IMR-90 (cell line): Measurements from ENCODE around the gene TMEM121B. TPM values are rescaled to one million over a fixed set of nuclear protein-coding genes. Genes with fewer than 3 reads are reported as not detected.

Experiments
- ATAC-seq: fragments of 200-7000 bp; cut with Tn5 transposase; 2 replicates; pipeline ENCODE4 v1.9.1; 2020; ENCODE audit warnings: low read depth, mild to moderate bottlenecking, moderate library complexity
- BruUV-seq: library from RNA; stranded (reverse); fragments of 400-500 nt; replicated peaks from 2 replicates; lab custom pipeline; 2021; lab: Mats Ljungman, UMichigan
- CTCF ChIA-PET: fragments of 300-600 bp; formaldehyde crosslinking; extraction: SDS; loops from one replicate; lab custom pipeline; 2021; ENCODE audit warnings: antibody characterized with exemption; lab: Yijun Ruan, JAX
- POLR2A ChIA-PET: fragments of 300-600 bp; sonication (Branson Sonifier 250); formaldehyde crosslinking; loops from one replicate; lab custom pipeline; 2022; ENCODE audit warnings: antibody characterized with exemption; ENCODE audit not compliant: unreplicated experiment; lab: Charles Lee
- DNase-seq: peaks from one replicate; pipeline ENCODE4 v3.0.0; 2013
- H2AFZ ChIP-seq: replicated peaks from 2 replicates; pipeline ENCODE3; 2013; ENCODE audit warnings: low read length, mild to moderate bottlenecking; ENCODE audit not compliant: poor library complexity
- H2AK5ac ChIP-seq: 2 replicates; pipeline ENCODE4 v1.6.1; 2013; ENCODE audit warnings: low read depth, low read length, inconsistent platforms
- H2AK9ac ChIP-seq: replicated peaks from 2 replicates; pipeline ENCODE3; 2013; ENCODE audit warnings: mild to moderate bottlenecking, low read depth, low read length, moderate library complexity; ENCODE audit not compliant: poor library complexity
- H2BK120ac ChIP-seq: 2 replicates; pipeline ENCODE4 v1.6.1; 2013; ENCODE audit warnings: low read depth, low read length, inconsistent platforms
- H2BK15ac ChIP-seq: 3 replicates; pipeline ENCODE4 v1.6.1; 2013; ENCODE audit warnings: low read depth, low read length, inconsistent platforms
- H2BK20ac ChIP-seq: 2 replicates; pipeline ENCODE4 v1.6.1; 2013; ENCODE audit warnings: low read depth, mild to moderate bottlenecking, inconsistent platforms, low read length, moderate library complexity
- H2BK5ac ChIP-seq: 2 replicates; pipeline ENCODE4 v1.6.1; 2013; ENCODE audit warnings: mild to moderate bottlenecking, low read depth, low read length, inconsistent platforms; ENCODE audit not compliant: poor library complexity, severe bottlenecking
- H3K14ac ChIP-seq: replicated peaks from 2 replicates; pipeline ENCODE4 v1.6.1; 2013; ENCODE audit warnings: low read depth, low read length, inconsistent platforms
- H3K18ac ChIP-seq: 2 replicates; pipeline ENCODE4 v1.6.1; 2013; ENCODE audit warnings: low read depth, low read length, control low read depth
- H3K23ac ChIP-seq: 2 replicates; pipeline ENCODE4 v1.6.1; 2013; ENCODE audit warnings: low read depth, low read length, inconsistent platforms
- H3K27ac ChIP-seq: 2 replicates; pipeline ENCODE4 v1.5.1; 2013; ENCODE audit warnings: mild to moderate bottlenecking, control low read depth, low read length; ENCODE audit not compliant: insufficient read depth
- H3K27me3 ChIP-seq: 2 replicates; pipeline ENCODE4 v1.6.1; 2013; ENCODE audit warnings: low read length; ENCODE audit not compliant: control insufficient read depth, insufficient read depth
- H3K36me3 ChIP-seq: 2 replicates; pipeline ENCODE4 v1.6.1; 2013; ENCODE audit warnings: low read length, mixed read lengths; ENCODE audit not compliant: control insufficient read depth, insufficient read depth
- H3K4ac ChIP-seq: 2 replicates; pipeline ENCODE4 v1.6.1; 2013; ENCODE audit warnings: low read depth, low read length, inconsistent platforms
- H3K4me1 ChIP-seq: 2 replicates; pipeline ENCODE4 v1.6.1; 2013; ENCODE audit warnings: low read length, mixed read lengths; ENCODE audit not compliant: control insufficient read depth, insufficient read depth
- H3K4me2 ChIP-seq: 2 replicates; pipeline ENCODE4 v1.6.1; 2013; ENCODE audit warnings: low read depth, mild to moderate bottlenecking, control low read depth, low read length, moderate library complexity
- H3K4me3 ChIP-seq: 2 replicates; pipeline ENCODE4 v1.5.1; 2013; ENCODE audit warnings: low read depth, mild to moderate bottlenecking, control low read depth, low read length, moderate library complexity; ENCODE audit not compliant: insufficient read depth
- H3K56ac ChIP-seq: 2 replicates; pipeline ENCODE4 v1.6.1; 2013; ENCODE audit warnings: low read length, inconsistent platforms; ENCODE audit not compliant: insufficient read depth; ENCODE audit errors: extremely low read depth
- H3K79me1 ChIP-seq, 2 experiments: 2 replicates each; pipeline ENCODE4 v1.6.1; 2013; ENCODE audit warnings: low read length in 2 of 2, inconsistent platforms in 1 of 2, low read depth in 1 of 2
- H3K9ac ChIP-seq: 2 replicates; pipeline ENCODE4 v1.6.1; 2013; ENCODE audit warnings: low read depth, low read length, control low read depth
- H3K9me1 ChIP-seq: 2 replicates; pipeline ENCODE4 v1.6.1; 2013; ENCODE audit warnings: low read length, inconsistent platforms; ENCODE audit not compliant: insufficient read depth
- H3K9me3 ChIP-seq: 2 replicates; pipeline ENCODE4 v1.6.1; 2013; ENCODE audit warnings: low read length; ENCODE audit not compliant: control insufficient read depth, insufficient read depth
- H4K20me1 ChIP-seq: 2 replicates; pipeline ENCODE4 v1.6.1; 2013; ENCODE audit warnings: low read length, inconsistent platforms; ENCODE audit not compliant: insufficient read depth
- H4K5ac ChIP-seq: 2 replicates; pipeline ENCODE4 v1.6.1; 2013; ENCODE audit warnings: mild to moderate bottlenecking, low read depth, low read length, control low read depth
- H4K8ac ChIP-seq, 2 experiments: 2 replicates each; pipeline ENCODE4 v1.6.1; 2013; ENCODE audit warnings: low read depth in 2 of 2, low read length in 2 of 2, control low read depth in 1 of 2, inconsistent platforms in 1 of 2
- H4K91ac ChIP-seq: 2 replicates; pipeline ENCODE4 v1.6.1; 2013; ENCODE audit warnings: low read depth, low read length, inconsistent platforms; ENCODE audit not compliant: insufficient read depth
- BHLHE40 ChIP-seq: fragments of 150-350 bp; IDR thresholded peaks from 2 replicates; pipeline ENCODE4 v1.6.1; 2016; ENCODE audit warnings: mild to moderate bottlenecking, low read depth, low read length
- CEBPB ChIP-seq: IDR thresholded peaks from 2 replicates; pipeline ENCODE4 v1.6.1; 2012; ENCODE audit warnings: low read depth, low read length, improper control_type of control experiment
- CHD1 ChIP-seq: IDR thresholded peaks from 2 replicates; pipeline ENCODE4 v1.6.1; 2012; ENCODE audit warnings: low read depth, low read length, improper control_type of control experiment
- FOS ChIP-seq: fragments of 150-350 bp; IDR thresholded peaks from 2 replicates; pipeline ENCODE4 v1.6.1; 2016; ENCODE audit warnings: low read depth, low read length
- MAFK ChIP-seq: IDR thresholded peaks from 2 replicates; pipeline ENCODE4 v1.6.1; 2012; ENCODE audit warnings: low read depth, low read length, improper control_type of control experiment
- MAZ ChIP-seq: IDR thresholded peaks from 2 replicates; pipeline ENCODE4 v1.6.1; 2012; ENCODE audit warnings: low read depth, mild to moderate bottlenecking, low read length, improper control_type of control experiment, moderate library complexity, borderline replicate concordance
- MXI1 ChIP-seq: IDR thresholded peaks from 2 replicates; pipeline ENCODE4 v1.6.1; 2012; ENCODE audit warnings: low read depth, mild to moderate bottlenecking, low read length, moderate library complexity, borderline replicate concordance
- NFE2L2 ChIP-seq: fragments of 150-350 bp; IDR thresholded peaks from 2 replicates; pipeline ENCODE4 v1.6.1; 2016; ENCODE audit warnings: low read depth, mild to moderate bottlenecking, low read length
- POLR2A ChIP-seq: IDR thresholded peaks from 2 replicates; pipeline ENCODE4 v1.6.1; 2012; ENCODE audit warnings: mild to moderate bottlenecking, low read depth, low read length
- RAD21 ChIP-seq: IDR thresholded peaks from 2 replicates; pipeline ENCODE4 v1.6.1; 2012; ENCODE audit warnings: low read length, improper control_type of control experiment
- RCOR1 ChIP-seq: IDR thresholded peaks from 2 replicates; pipeline ENCODE4 v1.6.1; 2012; ENCODE audit warnings: mild to moderate bottlenecking, low read length, improper control_type of control experiment; ENCODE audit not compliant: insufficient replicate concordance
- RFX5 ChIP-seq: IDR thresholded peaks from 2 replicates; pipeline ENCODE4 v1.8.0; 2012; ENCODE audit warnings: low read depth, mild to moderate bottlenecking, low read length, moderate library complexity
- SMC3 ChIP-seq: fragments of 150-350 bp; IDR thresholded peaks from 2 replicates; pipeline ENCODE4 v1.6.1; 2016; ENCODE audit warnings: low read depth, mild to moderate bottlenecking, antibody characterized with exemption, low read length, moderate library complexity
- USF2 ChIP-seq: fragments of 150-350 bp; IDR thresholded peaks from 2 replicates; pipeline ENCODE4 v1.6.1; 2017; ENCODE audit warnings: mild to moderate bottlenecking, antibody characterized with exemption, low read length, low read depth
- WGBS, 2 experiments: methylation state at CpG; one replicate each; pipeline versions ENCODE4 v1.1.5 to v1.1.7; 2013; ENCODE audit warnings: missing lambda C conversion rate in 2 of 2; ENCODE audit not compliant: insufficient read length in 1 of 2; ENCODE audit errors: extremely low coverage in 2 of 2; 5-methylcytosine and 5-hydroxymethylcytosine counted together
- dilution Hi-C: fragments of 300-500 bp; cut with HindIII; formaldehyde crosslinking; loops from one replicate; pipeline ENCODE4 v1.14.3; 2018; ENCODE audit warnings: low sequenced_read_pairs; ENCODE audit not compliant: unreplicated experiment
- in situ Hi-C: fragments of 300-500 bp; cut with MboI; formaldehyde crosslinking; loops from 3 replicates; pipeline ENCODE4 v1.14.3; 2019; ENCODE audit warnings: low sequenced_read_pairs, inconsistent platforms, mixed read lengths
- intact Hi-C: fragments of 100-400 bp; cut with micrococcal nuclease; formaldehyde crosslinking; loops from 2 replicates; pipeline ENCODE4 v1.10.0; 2022
- polyA plus RNA-seq, 3 experiments: library from polyadenylated mRNA; depleted of rRNA; stranded (reverse); fragments of >200 nt; gene quantifications; 2 replicates each; pipeline ENCODE4 v1.2.3, GENCODE V29; 2012; ENCODE audit warnings: low replicate concordance in 1 of 3
- total RNA-seq: library from RNA; depleted of rRNA; stranded (reverse); fragments of >200 nt; gene quantifications from 2 replicates; pipeline ENCODE4 v1.2.3, GENCODE V29; 2012
- TF ChIP-seq, protein P1 (sequence below): fragments of 150-350 bp; IDR thresholded peaks from 2 replicates; pipeline ENCODE4 v1.6.1; 2016; ENCODE audit warnings: low read depth, mild to moderate bottlenecking, low read length, moderate library complexity, borderline replicate concordance
- TF ChIP-seq, protein P2 (sequence below): conservative IDR thresholded peaks from 2 replicates; pipeline ENCODE4 v1.5.1; 2012; ENCODE audit warnings: mild to moderate bottlenecking, low read depth, low read length, improper control_type of control experiment

Gene TMEM121B
- total and polyA plus RNA-seq, 2 of the 4 experiments (the other 2 are of a cell fraction): under 0.01 to 0.29 TPM

DNA sequence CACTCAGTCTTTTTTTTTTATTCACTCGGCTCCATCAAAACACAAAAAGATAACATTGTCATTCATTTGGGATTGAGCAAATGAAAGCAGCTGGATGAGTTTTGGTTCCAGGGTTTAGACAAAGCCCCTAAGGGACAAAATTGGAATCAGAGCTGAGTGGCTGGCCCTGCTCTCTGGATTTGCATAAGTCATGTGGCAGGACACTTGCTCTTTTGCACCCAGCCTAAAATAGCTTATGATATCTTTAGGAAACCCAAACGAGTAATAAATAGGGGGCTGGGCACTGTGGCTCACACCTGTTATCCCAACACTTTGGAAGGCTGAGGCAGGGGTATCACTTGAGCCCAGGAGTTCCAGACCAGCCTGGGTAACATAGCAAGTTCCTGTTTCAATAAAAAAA, 11.0 kb upstream of the TMEM121B start:
- no peak overlapping the region for H2AK9ac ChIP-seq
- dilution Hi-C loops (no loop called here), intact Hi-C loops (no loop called here), in situ Hi-C loops (no loop called here)
- H4K91ac ChIP-seq: no peak overlapping the region
- H3K9me1 ChIP-seq: no peaks in the 10 kb centered on the region
- no TSS peak for BruUV-seq
- H3K4me2 ChIP-seq: no peak overlapping the region
- H3K9me3 ChIP-seq: no peaks in the 10 kb centered on the region
- H3K27me3 ChIP-seq: no peaks in the 10 kb centered on the region
- no peak overlapping the region for H3K27ac ChIP-seq
- H3K14ac ChIP-seq: no peak overlapping the region
- H4K8ac ChIP-seq: no peak overlapping the region
- H2BK20ac ChIP-seq: no peak overlapping the region
- ATAC-seq: no peak
- DNase-seq: no peak
- ChIA-PET POLR2A (no interaction called here), CTCF (no interaction called here)
- H4K5ac ChIP-seq: no peak overlapping the region
- WGBS, 2 experiments: no CpG with 5 or more reads among the region's 2 CpGs
- no peak overlapping the region for H3K18ac ChIP-seq
- no peak overlapping the region for H3K23ac ChIP-seq
- no peak overlapping the region for H2BK15ac ChIP-seq
- no peak overlapping the region for H3K56ac ChIP-seq
- H3K79me1 ChIP-seq: no peaks in the 10 kb centered on the region
- no peak overlapping the region for H2BK5ac ChIP-seq
- H2AK5ac ChIP-seq: no peak overlapping the region
- no peak overlapping the region for H3K4me3 ChIP-seq
- no peaks in the 10 kb centered on the region for H3K4me1 ChIP-seq
- H4K20me1 ChIP-seq: no peaks in the 10 kb centered on the region; the same call in 1 of the 2 replicates
- no peak overlapping the region for H3K4ac ChIP-seq
- no peak overlapping the region for H2BK120ac ChIP-seq
- TF ChIP-seq BHLHE40 (no peak), NFE2L2 (no peak), USF2 (no peak), RAD21 (no peak), MAFK (no peak), FOS (no peak), RCOR1 (no peak), CEBPB (no peak), RFX5 (no peak), POLR2A (no peak), CHD1 (no peak), SMC3 (no peak), MAZ (no peak), MXI1 (no peak)
- TF ChIP-seq, protein P1, sequence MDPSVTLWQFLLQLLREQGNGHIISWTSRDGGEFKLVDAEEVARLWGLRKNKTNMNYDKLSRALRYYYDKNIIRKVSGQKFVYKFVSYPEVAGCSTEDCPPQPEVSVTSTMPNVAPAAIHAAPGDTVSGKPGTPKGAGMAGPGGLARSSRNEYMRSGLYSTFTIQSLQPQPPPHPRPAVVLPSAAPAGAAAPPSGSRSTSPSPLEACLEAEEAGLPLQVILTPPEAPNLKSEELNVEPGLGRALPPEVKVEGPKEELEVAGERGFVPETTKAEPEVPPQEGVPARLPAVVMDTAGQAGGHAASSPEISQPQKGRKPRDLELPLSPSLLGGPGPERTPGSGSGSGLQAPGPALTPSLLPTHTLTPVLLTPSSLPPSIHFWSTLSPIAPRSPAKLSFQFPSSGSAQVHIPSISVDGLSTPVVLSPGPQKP: no peak
- TF ChIP-seq, protein P2, sequence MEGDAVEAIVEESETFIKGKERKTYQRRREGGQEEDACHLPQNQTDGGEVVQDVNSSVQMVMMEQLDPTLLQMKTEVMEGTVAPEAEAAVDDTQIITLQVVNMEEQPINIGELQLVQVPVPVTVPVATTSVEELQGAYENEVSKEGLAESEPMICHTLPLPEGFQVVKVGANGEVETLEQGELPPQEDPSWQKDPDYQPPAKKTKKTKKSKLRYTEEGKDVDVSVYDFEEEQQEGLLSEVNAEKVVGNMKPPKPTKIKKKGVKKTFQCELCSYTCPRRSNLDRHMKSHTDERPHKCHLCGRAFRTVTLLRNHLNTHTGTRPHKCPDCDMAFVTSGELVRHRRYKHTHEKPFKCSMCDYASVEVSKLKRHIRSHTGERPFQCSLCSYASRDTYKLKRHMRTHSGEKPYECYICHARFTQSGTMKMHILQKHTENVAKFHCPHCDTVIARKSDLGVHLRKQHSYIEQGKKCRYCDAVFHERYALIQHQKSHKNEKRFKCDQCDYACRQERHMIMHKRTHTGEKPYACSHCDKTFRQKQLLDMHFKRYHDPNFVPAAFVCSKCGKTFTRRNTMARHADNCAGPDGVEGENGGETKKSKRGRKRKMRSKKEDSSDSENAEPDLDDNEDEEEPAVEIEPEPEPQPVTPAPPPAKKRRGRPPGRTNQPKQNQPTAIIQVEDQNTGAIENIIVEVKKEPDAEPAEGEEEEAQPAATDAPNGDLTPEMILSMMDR: no peak
- H2AFZ ChIP-seq: no peak overlapping the region
- peaks cover 2% of the 10 kb centered on the region; the same call in 1 of the 2 replicates for H3K36me3 ChIP-seq
- no peak overlapping the region for H3K9ac ChIP-seq
